IPS-20b (cell line): ENCODE measurements around the gene PKN2.

Experiments
- H3K27ac ChIP-seq: one replicate; pipeline ENCODE4 v1.5.1; 2013; ENCODE audit warnings: low read length
- H3K27me3 ChIP-seq: 2 replicates; pipeline ENCODE4 v1.6.1; 2013; ENCODE audit warnings: mild to moderate bottlenecking, low read length, inconsistent platforms; ENCODE audit not compliant: insufficient read depth
- H3K36me3 ChIP-seq: 2 replicates; pipeline ENCODE4 v1.6.1; 2013; ENCODE audit warnings: low read depth, mild to moderate bottlenecking, inconsistent platforms, low read length, moderate library complexity; ENCODE audit not compliant: insufficient read depth
- H3K4me1 ChIP-seq: 2 replicates; pipeline ENCODE4 v1.6.1; 2013; ENCODE audit warnings: mild to moderate bottlenecking, control low read depth, inconsistent platforms, low read length, moderate library complexity; ENCODE audit not compliant: insufficient read depth
- H3K4me3 ChIP-seq: 2 replicates; pipeline ENCODE4 v1.5.1; 2013; ENCODE audit warnings: mild to moderate bottlenecking, low read length, inconsistent platforms
- H3K9ac ChIP-seq: 2 replicates; pipeline ENCODE4 v1.6.1; 2013; ENCODE audit warnings: low read depth, mild to moderate bottlenecking, inconsistent platforms, low read length, moderate library complexity
- H3K9me3 ChIP-seq: 2 replicates; pipeline ENCODE4 v1.6.1; 2013; ENCODE audit warnings: mild to moderate bottlenecking, low read depth, low read length, inconsistent platforms; ENCODE audit not compliant: insufficient read depth

Gene PKN2

GRCh38 chr1:88774151-88774556 lies 90.1 kb downstream of the PKN2 start:
- Histone ChIP-seq H3K27me3 (no peaks in the 10 kb centered on the region), H3K9me3 (no peaks in the 10 kb centered on the region), H3K4me3 (no peak overlapping the region), H3K4me1 (peaks cover 42% of the 10 kb centered on the region), H3K9ac (peak overlapping the region; percentile 31; the same call in 1 of the 2 replicates), H3K27ac (peak overlapping the region; percentile 66), H3K36me3 (peaks cover 36% of the 10 kb centered on the region)

GRCh38 chr1:88777604-88778149 lies 93.6 kb downstream of the PKN2 start:
- Histone ChIP-seq H3K9me3 (no peaks in the 10 kb centered on the region), H3K36me3 (peaks cover 30% of the 10 kb centered on the region), H3K27ac (peak overlapping the region; percentile 45), H3K9ac (peak overlapping the region; percentile 9; the same call in 1 of the 2 replicates), H3K4me3 (peak overlapping the region; percentile 32), H3K4me1 (peaks cover 53% of the 10 kb centered on the region), H3K27me3 (no peaks in the 10 kb centered on the region)

GRCh38 chr1:88779880-88780279 lies 95.8 kb downstream of the PKN2 start:
- Histone ChIP-seq H3K27me3 (no peaks in the 10 kb centered on the region), H3K36me3 (peaks cover 25% of the 10 kb centered on the region), H3K27ac (no peak overlapping the region), H3K4me3 (no peak overlapping the region), H3K9me3 (no peaks in the 10 kb centered on the region), H3K4me1 (peaks cover 41% of the 10 kb centered on the region), H3K9ac (no peak overlapping the region)

GRCh38 chr1:88780485-88780884 lies 96.4 kb downstream of the PKN2 start:
- no peaks in the 10 kb centered on the region for H3K9me3 ChIP-seq
- peaks cover 39% of the 10 kb centered on the region for H3K4me1 ChIP-seq
- H3K27ac ChIP-seq = no peak overlapping the region
- no peak overlapping the region for H3K4me3 ChIP-seq
- H3K36me3 ChIP-seq = peaks cover 25% of the 10 kb centered on the region
- no peak overlapping the region for H3K9ac ChIP-seq
- H3K27me3 ChIP-seq = no peaks in the 10 kb centered on the region

- Histone ChIP-seq H3K4me3 (no peak overlapping the region), H3K27me3 (no peaks in the 10 kb centered on the region), H3K4me1 (peaks cover 18% of the 10 kb centered on the region), H3K9ac (no peak overlapping the region), H3K36me3 (peaks cover 50% of the 10 kb centered on the region), H3K27ac (no peak overlapping the region), H3K9me3 (no peaks in the 10 kb centered on the region)
These were observed 99.1 kb downstream of the PKN2 start for GRCh38 chr1:88783145-88783544.

GRCh38 chr1:88784551-88784950 lies 100.5 kb downstream of the PKN2 start:
- Histone ChIP-seq H3K36me3 (peaks cover 54% of the 10 kb centered on the region), H3K4me1 (peaks cover 15% of the 10 kb centered on the region), H3K27ac (no peak overlapping the region), H3K4me3 (no peak overlapping the region), H3K27me3 (no peaks in the 10 kb centered on the region), H3K9ac (no peak overlapping the region), H3K9me3 (no peaks in the 10 kb centered on the region)

GRCh38 chr1:88787023-88787903 lies 103.2 kb downstream of the PKN2 start:
- no peaks in the 10 kb centered on the region for H3K27me3 ChIP-seq
- peaks cover 8% of the 10 kb centered on the region for H3K4me1 ChIP-seq
- no peak overlapping the region for H3K27ac ChIP-seq
- no peaks in the 10 kb centered on the region for H3K9me3 ChIP-seq
- no peak overlapping the region for H3K9ac ChIP-seq
- no peak overlapping the region for H3K4me3 ChIP-seq
- H3K36me3 ChIP-seq = peaks cover 68% of the 10 kb centered on the region

- Histone ChIP-seq H3K9ac (no peak overlapping the region), H3K4me3 (no peak overlapping the region), H3K36me3 (peaks cover 79% of the 10 kb centered on the region), H3K27ac (no peak overlapping the region), H3K4me1 (no peaks in the 10 kb centered on the region), H3K27me3 (no peaks in the 10 kb centered on the region), H3K9me3 (no peaks in the 10 kb centered on the region)
These were observed 107.1 kb downstream of the PKN2 start for GRCh38 chr1:88791192-88791591.

- H3K27ac ChIP-seq = no peak overlapping the region
- H3K4me1 ChIP-seq = no peaks in the 10 kb centered on the region
- no peak overlapping the region for H3K9ac ChIP-seq
These were observed 115.4 kb downstream of the PKN2 start for GRCh38 chr1:88799491-88799890.

GRCh38 chr1:88800382-88801051 lies 116.4 kb downstream of the PKN2 start:
- Histone ChIP-seq H3K9ac (no peak overlapping the region), H3K9me3 (peaks cover 13% of the 10 kb centered on the region; the same call in 1 of the 2 replicates), H3K36me3 (peaks cover 73% of the 10 kb centered on the region), H3K27ac (no peak overlapping the region), H3K4me1 (no peaks in the 10 kb centered on the region), H3K27me3 (no peaks in the 10 kb centered on the region), H3K4me3 (no peak overlapping the region)

More at GRCh38 chr1:88799491-88799890, 115.4 kb downstream of the PKN2 start:
- H3K4me3 ChIP-seq = no peak overlapping the region
- no peaks in the 10 kb centered on the region for H3K27me3 ChIP-seq
- H3K36me3 ChIP-seq = peaks cover 74% of the 10 kb centered on the region
- peaks cover 13% of the 10 kb centered on the region; the same call in 1 of the 2 replicates for H3K9me3 ChIP-seq

- Histone ChIP-seq H3K27me3 (no peaks in the 10 kb centered on the region), H3K4me1 (no peaks in the 10 kb centered on the region), H3K27ac (no peak overlapping the region), H3K9ac (no peak overlapping the region), H3K36me3 (peaks cover 76% of the 10 kb centered on the region), H3K4me3 (no peak overlapping the region), H3K9me3 (peaks cover 13% of the 10 kb centered on the region; the same call in 1 of the 2 replicates)
These were observed 117.6 kb downstream of the PKN2 start for GRCh38 chr1:88801575-88802208.
